Fibroblast of lung (primary cell): ENCODE measurements around the gene TNC.

ENCODE experiments used
- EZH2 ChIP-seq: IDR thresholded peaks from 2 replicates; pipeline ENCODE4 v1.5.1; 2012; ENCODE audit warnings: low read length, control low read depth, mild to moderate bottlenecking; ENCODE audit errors: missing control alignments
- TF ChIP-seq, protein P1 (sequence below), 2 donors: IDR thresholded peaks in 1 of 2; conservative IDR thresholded peaks in 1 of 2; 1 replicate in 1 of 2; 2 replicates in 1 of 2; pipeline ENCODE4 v1.5.1; 2011 to 2012; ENCODE audit warnings: low read length in 2 of 2, control low read depth in 1 of 2, inconsistent platforms in 1 of 2, low read depth in 1 of 2, mild to moderate bottlenecking in 1 of 2

DNA sequence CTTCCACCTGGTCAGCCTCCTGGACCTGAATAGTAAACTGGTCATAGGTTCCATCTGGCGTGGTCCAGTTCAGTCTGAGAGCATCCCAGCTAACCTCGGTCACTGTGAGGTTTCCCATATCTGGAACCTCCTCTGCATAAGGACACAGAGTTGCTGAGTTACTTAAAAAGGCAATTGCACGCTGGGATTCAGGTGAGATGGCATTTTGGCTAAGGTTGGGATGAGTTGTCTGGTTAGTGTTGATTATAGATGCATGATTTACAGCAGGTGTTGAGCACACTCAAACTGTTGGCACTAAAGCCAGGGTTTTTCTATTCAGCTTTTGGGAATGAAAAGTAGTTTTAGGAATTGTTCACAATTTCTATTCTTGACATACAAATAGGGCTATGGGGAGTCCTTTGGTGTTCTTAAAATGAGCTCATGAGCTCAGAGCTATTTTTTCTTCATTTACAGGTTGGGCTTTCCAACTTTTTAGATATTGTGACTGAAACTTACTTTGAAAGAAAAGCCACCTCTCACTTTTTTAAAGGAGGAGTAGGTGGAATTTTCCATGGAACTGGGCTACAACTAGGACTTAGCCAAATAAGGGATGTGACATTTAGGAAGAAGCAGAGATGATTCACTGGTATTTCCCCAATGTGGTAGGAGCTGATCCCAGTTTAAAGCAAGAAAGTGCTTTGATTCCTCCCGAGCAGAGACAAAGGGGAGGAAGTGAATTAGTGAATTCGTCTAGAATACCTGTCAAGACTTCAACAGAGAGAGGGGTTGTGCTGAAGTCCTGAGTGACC, 54.7 kb downstream of the TNC start:
- TF ChIP-seq, protein P1, sequence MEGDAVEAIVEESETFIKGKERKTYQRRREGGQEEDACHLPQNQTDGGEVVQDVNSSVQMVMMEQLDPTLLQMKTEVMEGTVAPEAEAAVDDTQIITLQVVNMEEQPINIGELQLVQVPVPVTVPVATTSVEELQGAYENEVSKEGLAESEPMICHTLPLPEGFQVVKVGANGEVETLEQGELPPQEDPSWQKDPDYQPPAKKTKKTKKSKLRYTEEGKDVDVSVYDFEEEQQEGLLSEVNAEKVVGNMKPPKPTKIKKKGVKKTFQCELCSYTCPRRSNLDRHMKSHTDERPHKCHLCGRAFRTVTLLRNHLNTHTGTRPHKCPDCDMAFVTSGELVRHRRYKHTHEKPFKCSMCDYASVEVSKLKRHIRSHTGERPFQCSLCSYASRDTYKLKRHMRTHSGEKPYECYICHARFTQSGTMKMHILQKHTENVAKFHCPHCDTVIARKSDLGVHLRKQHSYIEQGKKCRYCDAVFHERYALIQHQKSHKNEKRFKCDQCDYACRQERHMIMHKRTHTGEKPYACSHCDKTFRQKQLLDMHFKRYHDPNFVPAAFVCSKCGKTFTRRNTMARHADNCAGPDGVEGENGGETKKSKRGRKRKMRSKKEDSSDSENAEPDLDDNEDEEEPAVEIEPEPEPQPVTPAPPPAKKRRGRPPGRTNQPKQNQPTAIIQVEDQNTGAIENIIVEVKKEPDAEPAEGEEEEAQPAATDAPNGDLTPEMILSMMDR (conservative IDR thresholded peaks at IDR 0.05 in 1 of 2, IDR thresholded peaks at IDR 0.05 in 1 of 2; ENCODE audit: low read depth in 1 of 2, low read length in 2 of 2), result no peak
- TF ChIP-seq EZH2, result no peak
